CD14-positive monocyte (primary cell): ENCODE measurements around the gene GRM8. TPM values are rescaled to one million over a fixed set of nuclear protein-coding genes. Genes with fewer than 3 reads are reported as not detected.

Experiments used
- DNase-seq, 3 donors: peaks; one replicate each; pipeline ENCODE4 v3.0.0-alpha.2; 2011 to 2022
- H2AFZ ChIP-seq: 2 replicates; pipeline ENCODE4 v1.6.0; 2012; ENCODE audit warnings: mild to moderate bottlenecking, low read depth, low read length, inconsistent platforms; ENCODE audit not compliant: insufficient read depth, poor library complexity, severe bottlenecking
- H3K27ac ChIP-seq, 2 donors: 1 replicate in 1 of 2; 2 replicates in 1 of 2; pipeline ENCODE4 v1.5.1; 2012 to 2013; ENCODE audit warnings: low read length in 2 of 2, control low read depth in 1 of 2, inconsistent platforms in 1 of 2, low read depth in 1 of 2, mild to moderate bottlenecking in 1 of 2
- H3K27me3 ChIP-seq, 2 donors: one replicate each; pipeline versions ENCODE4 v1.6.0 to v1.6.1; 2011 to 2013; ENCODE audit warnings: low read length in 2 of 2; ENCODE audit not compliant: control insufficient read depth in 2 of 2, insufficient read depth in 2 of 2
- H3K36me3 ChIP-seq, 2 donors: replicated peaks in 1 of 2; 1 replicate in 1 of 2; 2 replicates in 1 of 2; pipeline versions ENCODE4 v1.5.1 to v1.6.1; 2012 to 2013; ENCODE audit warnings: low read length in 2 of 2, control low read depth in 1 of 2, inconsistent platforms in 1 of 2, mild to moderate bottlenecking in 1 of 2; ENCODE audit not compliant: insufficient read depth in 2 of 2, control insufficient read depth in 1 of 2
- H3K4me1 ChIP-seq, 2 donors: 1 replicate in 1 of 2; 2 replicates in 1 of 2; pipeline versions ENCODE4 v1.5.1 to v1.6.1; 2012 to 2013; ENCODE audit warnings: low read length in 2 of 2, control low read depth in 1 of 2, inconsistent platforms in 1 of 2, mild to moderate bottlenecking in 1 of 2, moderate library complexity in 1 of 2; ENCODE audit not compliant: insufficient read depth in 2 of 2, control insufficient read depth in 1 of 2
- H3K4me2 ChIP-seq: replicated peaks from 2 replicates; pipeline ENCODE3; 2012; ENCODE audit warnings: low read length, moderate library complexity, mild to moderate bottlenecking; ENCODE audit not compliant: poor library complexity, severe bottlenecking; ENCODE audit errors: extremely low read depth
- H3K4me3 ChIP-seq, 3 experiments: fragments of 200-600 bp in 1 of 3; sonication (generic) in 1 of 3; replicated peaks in 1 of 3; 1 replicate in 2 of 3; 2 replicates in 1 of 3; pipeline ENCODE4 v1.5.1; 2011 to 2013; ENCODE audit warnings: low read length in 3 of 3, mild to moderate bottlenecking in 3 of 3, control low read depth in 2 of 3, low read depth in 2 of 3, inconsistent platforms in 1 of 3, moderate library complexity in 1 of 3
- H3K79me2 ChIP-seq: 2 replicates; pipeline ENCODE4 v1.6.0; 2012; ENCODE audit warnings: mild to moderate bottlenecking, control low read depth, inconsistent platforms, low read length, moderate library complexity; ENCODE audit not compliant: insufficient read depth
- H3K9ac ChIP-seq: 2 replicates; pipeline ENCODE4 v1.6.0; 2017; ENCODE audit warnings: low read length, mild to moderate bottlenecking; ENCODE audit not compliant: insufficient read depth, poor library complexity, severe bottlenecking
- H3K9me3 ChIP-seq, 2 donors: replicated peaks in 1 of 2; 1 replicate in 1 of 2; 2 replicates in 1 of 2; pipeline versions ENCODE4 v1.5.1 to v1.6.1; 2012 to 2013; ENCODE audit warnings: low read length in 2 of 2, control low read depth in 1 of 2; ENCODE audit not compliant: control insufficient read depth in 1 of 2, insufficient read depth in 1 of 2
- H4K20me1 ChIP-seq: 2 replicates; pipeline ENCODE4 v1.6.0; 2012; ENCODE audit warnings: mild to moderate bottlenecking, low read length, control low read depth, moderate library complexity; ENCODE audit not compliant: insufficient read depth
- H3K27ac Mint-ChIP-seq, 7 donors: one replicate each; pipeline ENCODE4 v1.8.0; 2020; ENCODE audit warnings: mild to moderate bottlenecking in 7 of 7, mixed read lengths in 7 of 7, moderate library complexity in 6 of 7, inconsistent platforms in 2 of 7
- H3K27me3 Mint-ChIP-seq, 3 donors: one replicate each; pipeline ENCODE4 v1.8.0; 2021 to 2022; ENCODE audit warnings: low read depth in 3 of 3, mild to moderate bottlenecking in 3 of 3, mixed read lengths in 3 of 3, moderate library complexity in 3 of 3, inconsistent platforms in 1 of 3
- H3K36me3 Mint-ChIP-seq, 2 donors: one replicate each; pipeline ENCODE4 v1.8.0; 2020; ENCODE audit warnings: mixed read lengths in 2 of 2, inconsistent platforms in 1 of 2, mild to moderate bottlenecking in 1 of 2
- H3K4me1 Mint-ChIP-seq: one replicate; pipeline ENCODE4 v1.8.0; 2020; ENCODE audit warnings: mild to moderate bottlenecking, mixed read lengths
- H3K4me3 Mint-ChIP-seq, 2 donors: one replicate each; pipeline ENCODE4 v1.8.0; 2020; ENCODE audit warnings: mild to moderate bottlenecking in 2 of 2, mixed read lengths in 2 of 2, moderate library complexity in 1 of 2
- H3K9me3 Mint-ChIP-seq, 7 donors: one replicate each; pipeline ENCODE4 v1.8.0; 2020 to 2022; ENCODE audit warnings: mixed read lengths in 7 of 7, mild to moderate bottlenecking in 6 of 7, moderate library complexity in 6 of 7, inconsistent platforms in 2 of 7
- CTCF ChIP-seq: fragments of 200-600 bp; IDR thresholded peaks from one replicate; pipeline ENCODE4 v1.8.0; 2022; ENCODE audit warnings: antibody characterized with exemption, mild to moderate bottlenecking
- whole genome bisulfite sequencing: methylation state at CpG from one replicate; pipeline ENCODE4 v1.1.5; 2013; ENCODE audit warnings: missing lambda C conversion rate; ENCODE audit not compliant: insufficient coverage; 5-methylcytosine and 5-hydroxymethylcytosine counted together
- intact Hi-C, 2 donors: fragments of 100-400 bp; cut with micrococcal nuclease; formaldehyde crosslinking; loops; one replicate each; pipeline versions ENCODE4 v1.15.0 to v1.15.1; 2023
- polyA plus RNA-seq, 3 donors: library from polyadenylated mRNA; depleted of rRNA in 1 of 3; unstranded in 2 of 3; stranded (reverse) in 1 of 3; fragments of 300-500 nt in 2 of 3; fragments of >200 nt in 1 of 3; fragmentation: Illumina TruSeq in 2 of 3; gene quantifications; 1 replicate in 2 of 3; 2 replicates in 1 of 3; pipeline ENCODE4 v1.2.3, GENCODE V29; 2012 to 2021

Gene GRM8
- polyA plus RNA-seq, 3 donors, result not detected

GRCh38 chr7:126608339-126608776 is 644.4 kb downstream of the GRM8 start:
- Mint-ChIP-seq H3K4me3 (no peak overlapping the region), H3K27ac (no peak overlapping the region), H3K9me3 (peaks cover 0 to 5% (median 0%) of the 10 kb centered on the region in 7 donors), H3K27me3 (peaks cover 0 to 3% (median 2%) of the 10 kb centered on the region in 3 donors), H3K4me1 (no peaks in the 10 kb centered on the region), H3K36me3 (no peaks in the 10 kb centered on the region)
- H2AFZ ChIP-seq, result no peak overlapping the region
- intact Hi-C loops, result no loop called here
- H3K9ac ChIP-seq, result no peak overlapping the region
- no peaks in the 10 kb centered on the region for H3K36me3 ChIP-seq
- H3K4me1 ChIP-seq, result no peaks in the 10 kb centered on the region
- H3K79me2 ChIP-seq, result no peaks in the 10 kb centered on the region
- no peaks in the 10 kb centered on the region for H4K20me1 ChIP-seq
- H3K9me3 ChIP-seq, result peaks cover 0 to 1% of the 10 kb centered on the region in 2 donors
- 38% methylated on average over 5 of the region's 7 CpGs for WGBS
- no peak overlapping the region for H3K27ac ChIP-seq
- H3K4me2 ChIP-seq, result no peak overlapping the region
- no peak overlapping the region for H3K4me3 ChIP-seq
- no peak for TF ChIP-seq CTCF
- no peaks in the 10 kb centered on the region for H3K27me3 ChIP-seq
- DNase-seq, result no peak

- Histone ChIP-seq H3K9ac (no peak overlapping the region), H3K79me2 (no peaks in the 10 kb centered on the region), H4K20me1 (no peaks in the 10 kb centered on the region), H3K4me1 (no peaks in the 10 kb centered on the region), H2AFZ (no peak overlapping the region), H3K27ac (no peak overlapping the region), H3K9me3 (no peaks in the 10 kb centered on the region), H3K36me3 (no peaks in the 10 kb centered on the region), H3K4me3 (no peak overlapping the region), H3K4me2 (no peak overlapping the region), H3K27me3 (no peaks in the 10 kb centered on the region)
- Mint-ChIP-seq H3K27me3 (peaks cover 0 to 3% (median 2%) of the 10 kb centered on the region in 3 donors), H3K9me3 (no peaks in the 10 kb centered on the region), H3K4me3 (no peak overlapping the region), H3K4me1 (no peaks in the 10 kb centered on the region), H3K27ac (no peak overlapping the region), H3K36me3 (no peaks in the 10 kb centered on the region)
- no peak for TF ChIP-seq CTCF
- intact Hi-C loops, result no loop called here
- no CpG with 5 or more reads among the region's 3 CpGs for whole genome bisulfite sequencing
- DNase-seq, result no peak
Observed at GRCh38 chr7:126606331-126606730, 646.4 kb downstream of the GRM8 start.
